MM.1S (cell line): Measurements from ENCODE around the gene CEP350.

ENCODE experiments used
- CTCF ChIP-seq: fragments of 300-600 bp; sonication (generic); IDR thresholded peaks from 2 replicates; pipeline ENCODE4 v1.5.1; 2016; ENCODE audit warnings: antibody characterized with exemption, low read length, mixed read lengths
- EZH2 ChIP-seq: fragments of 300-600 bp; sonication (generic); optimal IDR thresholded peaks from 2 replicates; pipeline ENCODE3; 2017; ENCODE audit warnings: low read depth, mild to moderate bottlenecking, antibody characterized with exemption, low read length, mixed read lengths
- EZH2phosphoT487 ChIP-seq: fragments of 300-600 bp; sonication (generic); IDR thresholded peaks from 2 replicates; pipeline ENCODE4 v1.6.1; 2018; ENCODE audit warnings: antibody characterized with exemption, low read length

- no peak for TF ChIP-seq CTCF
- no peak for TF ChIP-seq EZH2
- TF ChIP-seq EZH2phosphoT487 = no peak
Measured at GRCh38 chr1:180053594-180054567, 99.3 kb downstream of the CEP350 start.
